HL-60/S4 treated with phorbol 12-myristate 13-acetate at 8.2 ng/mL for 4 days and 3 days (cell line): ENCODE measurements around the gene CBS.
"Not testable (repeated sequence)": the region's sequence is repeated elsewhere in the genome, so short reads cannot be mapped to it uniquely, and the experiment has no call there.

ENCODE experiments used
- in situ Hi-C: fragments of 300-500 bp; cut with MboI; formaldehyde crosslinking; loops from 2 replicates; pipeline ENCODE4 v1.15.0; 2022; ENCODE audit warnings: low sequenced_read_pairs

Gene CBS

DNA sequence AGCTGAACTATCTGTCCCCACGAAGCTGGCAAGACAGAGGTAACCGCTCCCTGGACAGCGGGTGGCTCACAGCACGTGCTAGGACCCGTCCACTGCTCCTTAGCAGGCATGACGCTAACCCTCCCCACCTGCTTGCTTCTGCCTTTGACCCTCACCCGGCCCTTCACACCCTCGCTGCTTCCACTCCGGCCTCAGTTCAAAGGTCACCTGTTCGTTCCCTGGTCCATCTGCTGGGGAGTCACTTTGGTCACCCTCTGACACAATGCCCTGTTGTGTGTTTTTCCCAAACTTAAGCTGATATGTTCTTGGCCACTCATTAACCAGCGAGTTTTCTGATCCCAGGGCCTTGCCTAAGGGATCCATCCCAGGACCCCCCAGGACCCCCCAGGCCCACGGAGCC, 7.6 kb downstream of the CBS start:
- in situ Hi-C loops, result not testable (repeated sequence)

GRCh38 chr21:43066690-43067089, 8.9 kb downstream of the CBS start:
- in situ Hi-C loops, result not testable (repeated sequence)

- in situ Hi-C loops, result not testable (repeated sequence)
These were observed 9.6 kb downstream of the CBS start for GRCh38 chr21:43065991-43066390.

DNA sequence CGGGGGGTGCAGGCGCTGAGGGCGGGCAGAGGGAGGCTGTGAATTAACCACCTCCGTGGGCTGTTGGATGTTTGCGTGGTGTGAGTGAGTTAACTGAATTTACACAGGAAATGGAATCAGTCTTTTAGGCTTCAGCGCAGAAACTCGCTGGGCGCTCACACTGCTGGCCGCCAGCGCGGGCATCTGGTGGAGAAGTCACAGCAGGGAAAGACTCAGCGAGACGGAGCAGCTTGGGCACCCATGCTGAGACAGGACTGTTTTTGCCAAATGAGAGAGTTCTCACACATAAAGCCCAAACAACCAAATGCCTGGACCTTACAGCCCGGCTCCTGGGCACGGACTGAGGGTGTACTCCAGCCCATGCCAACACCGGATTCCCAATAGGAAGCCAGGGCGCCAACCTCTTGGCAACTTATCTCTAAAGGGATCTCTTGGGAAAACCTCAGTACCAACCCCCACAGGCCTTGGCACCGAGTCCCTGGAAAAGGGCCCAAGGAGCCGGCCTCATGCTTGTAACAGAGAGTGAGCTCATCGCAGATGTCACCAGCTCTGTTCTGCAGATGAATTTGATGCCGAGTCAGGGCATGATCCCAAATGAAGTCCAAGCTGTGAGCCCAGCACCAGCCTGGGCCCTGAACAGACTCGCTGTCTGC, 11.2 kb downstream of the CBS start:
- in situ Hi-C loops, result not testable (repeated sequence)

DNA sequence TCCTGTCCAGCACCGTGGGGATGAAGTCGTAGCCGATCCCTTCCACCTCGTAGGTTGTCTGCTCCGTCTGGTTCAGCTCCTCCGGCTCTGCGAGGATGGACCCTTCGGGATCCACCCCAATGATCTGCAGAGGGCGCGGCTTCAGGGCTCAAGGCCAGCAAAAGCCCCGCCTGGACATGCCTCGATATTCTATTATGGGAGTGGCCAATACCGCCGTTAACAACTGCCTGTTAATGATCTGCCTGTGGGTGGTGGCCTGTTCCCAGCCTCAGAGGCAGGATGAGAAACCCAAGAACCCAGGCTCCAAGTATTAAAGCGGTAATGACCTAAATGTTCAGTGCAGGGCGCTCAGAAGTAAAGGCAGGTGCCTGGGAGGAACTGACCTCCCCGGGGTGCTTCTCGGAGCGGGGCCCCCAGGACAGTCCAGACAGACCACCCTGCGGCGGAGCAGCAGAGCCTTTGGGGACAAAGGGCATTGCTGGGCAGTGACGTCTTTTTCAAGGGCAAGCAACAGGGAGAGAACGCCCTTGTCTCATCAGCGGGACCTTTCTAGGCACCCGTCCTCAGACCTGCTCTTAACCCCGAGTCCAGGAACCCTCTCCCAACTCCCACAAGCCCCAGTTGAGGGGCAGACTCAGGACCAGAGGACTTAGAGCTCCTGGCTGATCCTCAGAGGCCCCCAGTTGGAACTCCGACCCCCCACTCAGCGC, 12.5 kb downstream of the CBS start:
- in situ Hi-C loops, result not testable (repeated sequence)

- in situ Hi-C loops, result not testable (repeated sequence)
These were observed 22.5 kb downstream of the CBS start for GRCh38 chr21:43053112-43053511.

- in situ Hi-C loops, result not testable (repeated sequence)
These were observed 29.5 kb downstream of the CBS start for GRCh38 chr21:43045876-43046821.

- in situ Hi-C loops, result not testable (repeated sequence)
These were observed 30.3 kb downstream of the CBS start for GRCh38 chr21:43045165-43045875.

GRCh38 chr21:43044547-43044946, 31.1 kb downstream of the CBS start:
- in situ Hi-C loops, result not testable (repeated sequence)

DNA sequence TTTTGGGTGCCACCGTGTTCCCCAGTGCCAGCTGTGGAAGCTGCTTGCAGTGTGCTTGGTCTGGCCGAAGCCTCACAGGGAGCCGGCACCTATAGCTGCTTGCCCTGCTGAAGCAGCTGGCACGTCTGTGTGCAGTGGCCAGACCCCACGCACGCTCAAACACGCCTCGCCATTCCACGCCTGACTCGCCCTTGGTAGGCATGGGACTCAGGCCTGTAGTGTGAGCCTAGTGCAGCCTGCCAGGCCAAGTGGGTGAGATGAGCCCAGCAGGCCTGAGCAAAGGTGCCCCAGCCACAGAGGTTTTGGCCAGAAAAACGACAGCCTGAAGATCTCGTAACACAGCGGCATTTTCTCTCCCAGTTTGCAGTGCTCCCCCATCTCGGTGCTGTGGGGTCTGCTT, 32.3 kb downstream of the CBS start:
- in situ Hi-C loops, result not testable (repeated sequence)

DNA sequence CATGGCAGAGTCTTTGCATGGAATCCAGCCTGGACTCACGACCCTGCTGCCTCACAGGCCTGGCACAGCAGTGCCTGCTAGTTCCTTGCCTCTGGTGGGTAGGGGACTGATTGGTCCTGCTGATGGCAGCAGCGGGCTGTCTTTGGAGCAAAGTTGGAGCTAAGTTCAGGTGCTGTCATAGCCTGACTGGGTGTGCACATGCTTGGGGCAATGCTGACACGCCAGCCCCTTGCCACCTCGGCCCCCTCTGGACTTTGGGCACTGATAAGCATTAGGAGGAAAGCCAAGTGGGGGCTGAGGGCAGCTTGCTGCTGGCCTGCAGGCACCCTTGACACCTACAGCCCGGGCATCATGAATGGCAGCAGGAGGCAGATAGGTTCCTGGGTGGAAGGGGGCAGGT, 33.5 kb downstream of the CBS start:
- in situ Hi-C loops, result not testable (repeated sequence)

GRCh38 chr21:43038659-43039044, 37.0 kb downstream of the CBS start:
- in situ Hi-C loops, result not testable (repeated sequence)

- in situ Hi-C loops, result not testable (repeated sequence)
These were observed 37.5 kb downstream of the CBS start for GRCh38 chr21:43037918-43038658.

GRCh38 chr21:43036889-43037288, 38.7 kb downstream of the CBS start:
- in situ Hi-C loops, result not testable (repeated sequence)

- in situ Hi-C loops, result no loop called here
These were observed 40.8 kb downstream of the CBS start for GRCh38 chr21:43034826-43035225.

DNA sequence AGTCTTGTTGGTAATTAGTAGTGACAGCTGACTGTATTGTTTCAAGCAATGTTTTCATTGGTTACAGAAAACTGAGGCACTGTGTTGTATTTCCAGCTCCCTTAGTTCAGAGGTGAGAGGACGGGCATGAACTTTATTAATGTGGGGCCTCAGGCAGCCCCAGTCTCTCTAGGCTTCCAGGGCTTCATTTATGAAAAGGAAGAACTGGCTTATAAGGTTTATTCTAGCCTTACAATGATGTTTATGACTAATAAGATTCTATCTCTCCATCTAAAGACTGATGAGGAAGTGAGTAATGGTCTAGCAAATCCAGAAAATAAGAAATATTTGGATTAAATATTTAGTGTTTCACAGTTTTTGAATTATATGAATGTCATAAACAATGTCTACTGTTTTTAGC, 41.5 kb downstream of the CBS start:
- in situ Hi-C loops, result no loop called here

DNA sequence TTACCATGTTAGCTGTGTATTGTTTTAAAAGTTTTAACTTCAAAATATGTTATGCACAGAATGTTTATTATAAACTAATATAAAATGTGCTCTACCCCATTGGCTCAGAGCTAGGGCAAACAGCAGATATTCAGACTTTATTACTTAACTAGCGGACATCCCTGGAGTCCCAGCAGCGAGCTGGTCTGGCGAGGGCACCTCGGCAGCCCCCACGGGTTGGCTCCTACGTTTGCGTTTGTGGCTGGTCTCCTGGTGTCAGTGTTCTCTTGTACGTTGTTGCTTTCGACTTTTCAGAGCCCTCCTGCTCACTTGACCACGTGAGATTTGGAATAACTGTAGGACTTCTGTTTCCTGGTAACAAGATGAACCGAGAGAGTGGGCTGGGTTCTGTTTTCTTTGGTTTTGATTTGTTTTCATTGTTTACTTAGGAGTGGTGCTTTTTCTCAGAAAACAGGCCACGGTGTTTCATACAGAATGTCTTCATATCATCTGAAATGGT, 44.5 kb downstream of the CBS start:
- in situ Hi-C loops, result no loop called here

GRCh38 chr21:43029785-43030184, 45.9 kb downstream of the CBS start:
- in situ Hi-C loops, result no loop called here

- in situ Hi-C loops, result no loop called here
These were observed 47.5 kb downstream of the CBS start for GRCh38 chr21:43027846-43028731.
